ENCODE results near the gene AGRN.

Gene AGRN

DNA sequence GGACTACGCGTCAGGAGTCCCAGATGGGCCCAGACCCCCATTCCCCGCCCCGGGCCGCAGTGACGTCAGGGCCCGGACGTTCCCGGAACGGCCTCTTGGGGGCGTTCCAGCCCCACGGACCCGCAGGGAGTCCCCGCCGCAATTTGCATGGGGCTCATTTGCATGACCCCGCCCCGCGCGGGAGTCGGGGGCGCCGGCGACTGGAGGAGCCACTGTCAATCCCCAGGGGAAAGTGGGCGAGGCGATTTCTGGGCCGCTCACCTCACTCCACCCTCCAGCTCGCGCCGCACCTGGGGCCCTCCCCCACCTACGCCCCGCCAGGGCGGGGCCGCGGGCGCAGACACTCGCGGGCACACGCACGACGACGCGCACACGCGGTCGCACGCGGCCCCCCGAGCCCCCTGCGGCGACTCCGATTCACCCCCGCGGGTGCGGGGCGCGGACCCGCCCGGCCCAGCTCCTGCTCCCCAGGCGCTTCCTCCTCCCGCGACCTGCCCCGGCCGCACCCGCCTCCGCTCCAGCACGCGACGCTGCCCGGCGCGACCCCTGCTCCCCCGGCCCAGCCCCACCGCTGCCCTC lies 13.2 kb downstream of the AGRN start:
- DNase-seq (ENCODE audit: extremely low spot score, insufficient read length, low read depth) (peak; percentile 86), FAIRE-seq (peak; percentile 97)

DNA sequence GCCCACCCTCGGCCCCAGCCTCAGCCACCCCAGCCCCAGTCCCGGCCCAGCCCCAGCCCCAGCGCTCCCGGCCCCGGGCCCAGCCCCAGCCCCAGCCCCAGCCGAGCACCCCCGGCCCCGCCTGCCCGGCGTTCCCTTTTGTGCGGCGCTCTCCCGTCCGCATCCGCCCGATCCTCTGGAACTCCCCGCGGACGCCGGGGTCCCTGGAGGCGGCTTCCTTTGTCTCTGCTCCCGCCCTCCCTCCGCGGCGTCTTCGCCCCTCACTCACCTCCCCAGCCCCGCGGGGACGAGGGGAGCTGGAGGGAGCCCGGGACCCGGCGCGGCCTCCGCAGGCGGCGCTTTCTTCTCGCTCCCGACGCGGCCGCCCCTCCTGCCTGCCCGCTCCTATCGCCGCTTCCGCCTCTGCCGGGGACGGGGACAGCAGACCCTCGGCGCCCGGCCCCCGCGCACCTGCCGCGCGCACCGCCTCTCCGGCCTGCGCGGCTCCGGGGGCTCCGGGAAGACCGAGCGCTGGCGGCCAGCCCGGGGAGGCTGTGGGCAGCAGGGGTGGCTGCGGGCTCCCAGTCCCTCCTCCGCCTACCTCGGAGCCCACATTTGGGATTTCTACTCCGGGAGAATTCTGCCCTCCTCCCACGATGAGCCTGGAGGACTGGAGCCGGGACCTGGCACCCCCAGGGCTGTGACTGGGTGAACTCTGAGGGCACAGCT lies 14.0 kb downstream of the AGRN start:
- FAIRE-seq (no peak), DNase-seq (ENCODE audit: extremely low spot score, insufficient read length, low read depth) (no peak)

DNA sequence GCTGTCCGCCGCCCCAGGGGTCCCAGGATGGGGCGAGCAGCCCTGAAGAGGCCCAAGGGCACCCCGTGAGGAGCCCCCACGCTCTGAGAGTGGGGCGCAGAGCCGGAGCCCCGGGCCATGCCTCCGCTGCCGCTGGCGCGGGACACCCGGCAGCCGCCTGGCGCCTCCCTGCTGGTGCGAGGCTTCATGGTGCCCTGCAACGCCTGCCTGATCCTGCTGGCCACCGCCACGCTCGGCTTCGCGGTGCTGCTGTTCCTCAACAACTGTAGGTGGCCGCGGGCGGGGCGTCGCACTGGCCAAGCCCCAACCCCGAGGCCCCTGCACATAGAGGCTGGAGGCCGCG lies 14.5 kb downstream of the AGRN start:
- no peak for FAIRE-seq
- DNase-seq (ENCODE audit: extremely low spot score, insufficient read length, low read depth) = no peak

DNA sequence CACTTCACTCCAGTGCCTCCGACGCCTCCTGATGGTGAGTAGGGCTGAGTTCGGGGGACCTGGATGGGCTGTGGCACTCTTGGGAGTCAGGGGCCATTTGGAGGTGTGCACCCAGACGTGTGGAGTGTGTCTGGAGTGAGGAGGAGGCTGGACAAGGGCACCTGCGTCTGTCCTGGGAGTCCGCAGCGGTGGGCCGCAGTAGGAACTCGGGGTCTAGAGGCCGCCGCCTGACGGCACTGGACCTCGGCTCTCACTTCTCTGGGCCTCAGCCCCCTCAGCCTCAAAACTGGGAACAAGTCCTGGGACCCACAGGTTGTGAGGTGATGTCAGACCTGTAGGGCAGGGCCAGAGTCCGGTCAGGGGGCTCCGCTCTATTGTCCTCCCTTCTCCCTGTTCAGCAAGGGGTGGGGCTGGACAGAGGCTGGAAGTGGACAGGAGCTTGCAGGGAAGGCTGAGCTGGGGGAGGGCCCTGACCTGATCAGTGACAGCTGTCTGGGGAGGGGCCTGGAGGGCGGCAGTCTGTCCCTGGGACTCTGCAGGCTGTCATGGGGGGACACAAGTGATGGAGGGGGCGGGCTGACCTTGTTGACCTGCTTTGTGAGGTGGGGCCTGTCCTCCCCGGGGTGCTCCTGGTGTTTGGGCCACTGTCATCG lies 15.5 kb downstream of the AGRN start:
- FAIRE-seq = no peak

DNA sequence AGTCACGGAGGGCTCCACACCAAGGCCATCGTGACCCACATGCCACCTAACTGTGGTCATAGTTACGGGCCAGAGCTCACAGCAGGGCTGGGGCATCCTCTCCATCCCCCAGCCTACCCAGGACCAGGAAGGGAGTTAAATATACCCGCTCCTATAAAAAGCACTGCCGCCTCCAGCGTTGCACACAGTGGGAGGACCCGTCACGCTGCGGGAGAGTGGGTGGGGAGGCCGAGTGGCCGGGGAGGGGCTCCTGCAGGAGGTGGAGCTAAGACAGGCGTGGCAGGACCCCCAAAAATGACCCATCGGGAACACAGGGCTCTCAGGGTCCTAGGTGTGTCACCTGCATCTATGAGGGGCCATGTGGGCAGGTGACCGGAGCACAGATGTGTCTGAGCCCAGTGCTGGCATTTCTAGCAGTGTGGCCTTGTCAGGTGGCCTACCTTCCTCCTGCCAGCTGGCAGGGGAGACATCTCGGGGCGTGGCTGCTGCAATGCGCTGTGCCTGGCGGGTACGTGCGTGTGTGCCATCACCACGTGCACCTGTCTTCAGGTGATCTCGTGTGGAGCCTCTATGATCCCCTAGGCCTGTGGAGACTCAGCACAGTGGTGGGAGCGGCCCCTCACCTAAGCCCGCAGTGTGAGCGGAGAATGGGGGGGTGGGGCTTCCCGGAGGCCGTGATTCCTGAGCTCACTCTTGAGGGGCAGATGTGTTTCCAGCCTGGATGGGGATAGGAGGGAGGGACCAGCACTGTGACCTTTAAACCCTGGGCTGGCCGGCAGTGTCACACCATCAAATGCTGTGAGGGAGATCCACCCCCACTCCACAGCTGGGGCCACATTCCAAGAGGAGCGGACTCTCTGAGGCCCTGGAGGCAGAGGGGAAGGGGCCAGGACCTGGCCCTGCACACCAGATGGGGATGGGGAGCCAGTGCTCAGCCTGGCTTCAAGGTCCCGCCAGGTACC lies 17.7 kb downstream of the AGRN start:
- FAIRE-seq (no peak), DNase-seq (ENCODE audit: extremely low spot score, insufficient read length, low read depth) (no peak)

More for the DNA sequence above, 15.5 kb downstream of the AGRN start:
- no peak for DNase-seq (ENCODE audit: extremely low spot score, insufficient read length, low read depth)

DNA sequence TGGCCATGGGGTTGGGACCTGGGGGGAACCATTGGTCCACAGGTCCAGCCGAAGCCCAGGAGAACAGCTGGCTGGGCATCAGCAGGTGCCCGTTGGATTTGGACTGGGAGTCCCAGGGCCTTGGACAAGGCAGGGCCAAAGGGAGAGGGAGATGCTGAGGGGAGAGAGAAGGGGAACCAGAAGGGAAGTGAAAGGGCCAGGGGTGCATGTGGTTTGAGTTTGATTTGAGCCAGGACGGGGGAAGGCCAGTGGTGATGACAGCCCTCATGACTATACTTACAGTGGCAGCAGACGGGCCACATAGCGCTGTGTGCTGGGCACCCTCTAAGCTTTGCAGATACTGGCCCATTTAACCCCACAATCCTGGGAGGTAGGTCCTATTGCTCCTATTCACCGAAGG lies 18.8 kb downstream of the AGRN start:
- FAIRE-seq = peak; percentile 92
- DNase-seq (ENCODE audit: extremely low spot score, insufficient read length, low read depth) = no peak

DNA sequence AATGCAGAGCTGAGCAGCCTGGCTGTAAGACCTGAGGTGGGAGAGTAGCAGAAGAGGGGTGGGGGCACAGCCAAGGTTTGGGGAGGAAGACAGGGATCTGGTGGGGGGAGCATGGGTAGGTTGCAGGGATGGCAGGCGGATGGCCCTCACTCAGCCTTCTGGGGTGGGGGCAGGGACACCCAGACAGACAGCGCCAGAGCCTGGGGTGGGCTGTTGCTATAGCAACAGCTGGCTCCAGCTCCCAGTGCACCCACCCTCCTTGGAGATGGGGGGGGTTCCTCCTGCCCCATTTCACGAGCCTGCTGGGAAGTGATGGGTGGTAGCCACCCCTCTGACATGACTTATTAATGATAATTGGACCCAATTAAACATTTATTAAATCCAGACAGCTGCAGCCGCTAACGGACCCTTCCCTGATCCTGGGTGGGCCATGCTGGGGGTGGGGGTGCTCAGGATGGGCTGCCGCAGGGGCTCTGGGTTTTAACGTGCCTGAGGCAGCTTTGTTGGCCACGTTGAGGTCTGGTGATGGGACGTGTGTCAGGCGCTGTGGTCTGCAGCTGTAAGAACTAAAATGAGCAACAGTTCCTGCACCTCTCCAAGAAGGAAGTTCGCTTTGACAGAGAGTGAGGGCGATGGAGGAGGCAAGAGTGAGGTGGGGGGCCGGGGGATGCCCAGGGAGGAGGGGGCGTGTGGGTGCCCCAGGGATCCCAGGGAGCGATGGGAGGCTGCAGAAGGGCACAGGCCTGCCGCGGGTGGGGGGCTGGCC lies 19.4 kb downstream of the AGRN start:
- FAIRE-seq (no peak), DNase-seq (ENCODE audit: extremely low spot score, insufficient read length, low read depth) (no peak)

DNA sequence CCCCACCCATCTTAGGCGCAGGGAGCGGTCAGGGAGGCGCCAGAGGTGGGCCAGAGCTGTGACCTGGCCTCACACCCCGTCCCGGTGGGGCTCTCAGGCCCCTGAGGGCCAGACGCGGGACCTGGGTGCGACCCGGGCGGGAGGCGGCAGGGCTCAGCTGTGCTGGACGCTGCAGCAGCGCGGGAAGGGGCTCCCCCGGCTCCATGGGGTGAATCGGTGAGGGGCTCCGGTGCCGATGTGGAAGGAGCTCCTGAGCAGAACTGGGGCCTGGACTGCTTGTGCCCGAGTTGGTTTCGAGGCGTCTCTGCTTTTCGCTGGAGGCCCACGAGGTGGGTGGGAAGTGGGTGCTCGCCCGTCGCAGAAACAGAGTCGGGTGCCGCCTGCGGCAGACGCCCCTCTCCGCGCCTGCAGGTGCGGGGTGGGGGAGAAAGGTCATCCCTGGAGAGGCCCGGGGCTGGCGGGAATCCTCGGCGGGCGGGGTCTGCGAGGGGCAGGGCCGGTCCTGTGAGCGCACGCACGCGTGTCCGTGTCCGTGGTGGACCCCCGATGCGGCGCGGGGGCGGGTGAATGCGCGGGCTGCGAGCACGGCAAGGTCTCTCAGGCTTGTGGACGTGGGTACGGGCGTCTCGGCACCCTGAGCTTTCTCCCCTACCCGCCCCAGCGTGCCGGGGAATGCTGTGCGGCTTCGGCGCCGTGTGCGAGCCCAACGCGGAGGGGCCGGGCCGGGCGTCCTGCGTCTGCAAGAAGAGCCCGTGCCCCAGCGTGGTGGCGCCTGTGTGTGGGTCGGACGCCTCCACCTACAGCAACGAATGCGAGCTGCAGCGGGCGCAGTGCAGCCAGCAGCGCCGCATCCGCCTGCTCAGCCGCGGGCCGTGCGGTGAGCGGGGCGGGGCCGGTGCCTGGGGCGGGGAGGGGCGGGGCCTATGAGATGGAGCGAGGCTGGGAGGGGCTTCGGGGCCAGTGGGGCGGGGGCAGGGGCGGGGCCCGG lies 20.4 kb downstream of the AGRN start:
- peak; percentile 70 for FAIRE-seq
- peak; percentile 93 for DNase-seq (ENCODE audit: extremely low spot score, insufficient read length, low read depth)

DNA sequence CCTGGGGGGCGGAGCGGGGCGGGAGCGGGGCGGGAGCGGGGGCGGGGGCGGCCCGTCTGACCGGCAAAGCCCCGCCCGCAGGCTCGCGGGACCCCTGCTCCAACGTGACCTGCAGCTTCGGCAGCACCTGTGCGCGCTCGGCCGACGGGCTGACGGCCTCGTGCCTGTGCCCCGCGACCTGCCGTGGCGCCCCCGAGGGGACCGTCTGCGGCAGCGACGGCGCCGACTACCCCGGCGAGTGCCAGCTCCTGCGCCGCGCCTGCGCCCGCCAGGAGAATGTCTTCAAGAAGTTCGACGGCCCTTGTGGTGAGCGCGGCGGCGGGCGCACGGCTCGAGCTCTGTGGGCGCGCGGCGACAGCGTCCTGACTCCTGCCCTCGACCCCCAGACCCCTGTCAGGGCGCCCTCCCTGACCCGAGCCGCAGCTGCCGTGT lies 21.2 kb downstream of the AGRN start:
- DNase-seq (ENCODE audit: extremely low spot score, insufficient read length, low read depth) (no peak), FAIRE-seq (no peak)

DNA sequence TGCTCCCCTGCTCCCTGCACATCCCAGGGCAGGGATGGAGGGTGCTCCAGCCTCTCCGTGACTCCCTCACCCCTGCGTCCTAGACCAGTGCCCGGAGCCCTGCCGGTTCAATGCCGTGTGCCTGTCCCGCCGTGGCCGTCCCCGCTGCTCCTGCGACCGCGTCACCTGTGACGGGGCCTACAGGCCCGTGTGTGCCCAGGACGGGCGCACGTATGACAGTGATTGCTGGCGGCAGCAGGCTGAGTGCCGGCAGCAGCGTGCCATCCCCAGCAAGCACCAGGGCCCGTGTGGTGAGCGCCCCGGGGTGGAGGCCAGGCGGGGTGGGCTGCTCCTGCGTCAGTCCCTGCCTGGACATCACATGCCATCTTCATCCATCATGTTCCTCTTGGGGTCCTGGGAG lies 22.0 kb downstream of the AGRN start:
- no peak for DNase-seq (ENCODE audit: extremely low spot score, insufficient read length, low read depth)
- no peak for FAIRE-seq

DNA sequence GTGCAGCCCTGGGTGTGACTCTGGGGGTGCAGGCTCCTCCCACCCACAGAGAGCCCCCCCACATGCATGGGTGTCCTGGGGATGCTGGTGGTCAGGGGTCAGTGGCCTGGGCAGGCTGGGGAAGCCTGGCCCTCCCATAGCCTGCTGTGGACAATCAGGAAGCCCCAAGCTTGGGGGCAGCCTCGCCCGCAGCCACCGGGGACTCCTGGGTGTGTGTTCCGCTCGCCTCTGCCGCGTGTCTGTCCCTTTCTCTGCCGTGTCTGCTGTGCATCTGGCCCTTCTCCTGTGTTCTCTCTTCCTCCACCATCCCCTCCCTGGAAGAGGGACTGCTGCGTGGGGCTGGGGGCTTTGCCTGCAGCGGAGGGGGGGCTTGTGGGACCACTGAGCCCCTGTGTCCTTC lies 22.9 kb downstream of the AGRN start:
- no peak for FAIRE-seq
- no peak for DNase-seq (ENCODE audit: extremely low spot score, insufficient read length, low read depth)

DNA sequence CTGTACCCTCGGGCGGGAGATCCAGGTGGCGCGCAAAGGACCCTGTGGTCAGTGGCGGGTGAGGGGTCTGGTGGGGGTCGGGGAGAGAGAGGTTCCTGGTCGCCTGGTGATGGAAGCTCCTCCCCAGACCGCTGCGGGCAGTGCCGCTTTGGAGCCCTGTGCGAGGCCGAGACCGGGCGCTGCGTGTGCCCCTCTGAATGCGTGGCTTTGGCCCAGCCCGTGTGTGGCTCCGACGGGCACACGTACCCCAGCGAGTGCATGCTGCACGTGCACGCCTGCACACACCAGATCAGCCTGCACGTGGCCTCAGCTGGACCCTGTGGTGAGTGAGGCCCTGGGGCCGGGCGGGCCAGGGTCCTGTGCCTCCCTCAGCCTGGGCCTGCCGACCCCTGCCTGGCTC lies 23.5 kb downstream of the AGRN start:
- FAIRE-seq = no peak

DNA sequence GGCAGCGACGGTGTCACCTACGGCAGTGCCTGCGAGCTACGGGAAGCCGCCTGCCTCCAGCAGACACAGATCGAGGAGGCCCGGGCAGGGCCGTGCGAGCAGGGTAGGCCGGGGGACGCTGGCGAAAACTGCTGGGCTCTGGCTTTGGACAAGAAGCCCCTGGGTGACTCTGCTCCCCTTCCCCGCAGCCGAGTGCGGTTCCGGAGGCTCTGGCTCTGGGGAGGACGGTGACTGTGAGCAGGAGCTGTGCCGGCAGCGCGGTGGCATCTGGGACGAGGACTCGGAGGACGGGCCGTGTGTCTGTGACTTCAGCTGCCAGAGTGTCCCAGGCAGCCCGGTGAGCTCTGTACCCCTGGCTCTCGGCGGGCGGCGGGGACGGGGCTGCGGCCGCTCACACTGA lies 24.0 kb downstream of the AGRN start:
- no peak for DNase-seq (ENCODE audit: extremely low spot score, insufficient read length, low read depth)
- no peak for FAIRE-seq

More for the DNA sequence above, 23.5 kb downstream of the AGRN start:
- DNase-seq (ENCODE audit: extremely low spot score, insufficient read length, low read depth) = no peak

DNA sequence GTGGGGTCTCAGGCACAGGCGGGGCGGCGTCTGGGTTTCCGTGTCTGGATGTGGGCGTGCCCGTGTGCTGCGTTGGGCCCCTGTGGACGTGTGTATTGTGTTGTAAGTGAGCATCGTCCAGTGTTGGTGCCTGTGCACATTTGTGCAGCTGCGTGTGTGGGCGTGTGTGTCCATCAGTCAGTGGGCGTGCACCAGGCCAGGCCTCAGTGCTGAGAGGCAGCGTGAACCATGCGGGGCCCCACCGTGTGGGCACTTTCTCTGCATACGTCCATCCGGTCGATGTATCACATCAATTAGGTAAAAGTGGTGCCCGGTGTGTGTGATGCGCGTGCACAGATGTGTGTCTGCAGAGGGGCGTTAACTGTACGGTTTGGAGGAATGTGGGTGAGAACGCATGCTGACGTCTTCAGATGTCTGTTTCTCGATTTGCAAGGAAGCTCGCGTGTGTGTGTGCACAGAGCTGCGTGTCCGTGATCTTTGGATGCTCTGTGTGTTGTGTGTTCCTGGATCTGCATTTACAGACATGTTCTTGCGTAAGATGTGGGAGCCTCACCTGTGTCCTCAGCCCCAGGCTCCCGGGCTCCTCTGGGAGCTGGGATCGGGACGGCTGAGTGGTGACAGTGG lies 24.6 kb downstream of the AGRN start:
- DNase-seq (ENCODE audit: extremely low spot score, insufficient read length, low read depth) = no peak
- no peak for FAIRE-seq

DNA sequence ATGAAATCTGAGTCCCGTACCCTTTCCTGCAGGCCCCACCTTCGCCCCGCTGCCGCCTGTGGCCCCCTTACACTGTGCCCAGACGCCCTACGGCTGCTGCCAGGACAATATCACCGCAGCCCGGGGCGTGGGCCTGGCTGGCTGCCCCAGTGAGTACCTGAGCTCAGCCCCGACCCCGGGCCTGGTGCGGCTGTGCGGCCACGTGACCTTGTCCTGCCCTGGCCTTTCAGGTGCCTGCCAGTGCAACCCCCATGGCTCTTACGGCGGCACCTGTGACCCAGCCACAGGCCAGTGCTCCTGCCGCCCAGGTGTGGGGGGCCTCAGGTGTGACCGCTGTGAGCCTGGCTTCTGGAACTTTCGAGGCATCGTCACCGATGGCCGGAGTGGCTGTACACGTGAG lies 25.2 kb downstream of the AGRN start:
- FAIRE-seq = no peak
- DNase-seq (ENCODE audit: extremely low spot score, insufficient read length, low read depth) = no peak

DNA sequence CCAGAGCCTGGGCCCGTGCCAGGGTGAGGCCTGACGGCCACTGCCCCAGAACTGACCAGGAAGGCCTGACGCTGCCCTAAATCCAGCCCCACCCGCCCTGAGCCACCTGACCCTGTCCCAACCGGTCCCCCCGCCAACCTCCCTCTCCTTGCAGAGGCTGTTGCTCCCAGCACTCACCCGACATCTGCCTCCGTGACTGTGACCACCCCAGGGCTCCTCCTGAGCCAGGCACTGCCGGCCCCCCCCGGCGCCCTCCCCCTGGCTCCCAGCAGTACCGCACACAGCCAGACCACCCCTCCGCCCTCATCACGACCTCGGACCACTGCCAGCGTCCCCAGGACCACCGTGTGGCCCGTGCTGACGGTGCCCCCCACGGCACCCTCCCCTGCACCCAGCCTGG lies 26.3 kb downstream of the AGRN start:
- no peak for DNase-seq (ENCODE audit: extremely low spot score, insufficient read length, low read depth)
- no peak for FAIRE-seq

DNA sequence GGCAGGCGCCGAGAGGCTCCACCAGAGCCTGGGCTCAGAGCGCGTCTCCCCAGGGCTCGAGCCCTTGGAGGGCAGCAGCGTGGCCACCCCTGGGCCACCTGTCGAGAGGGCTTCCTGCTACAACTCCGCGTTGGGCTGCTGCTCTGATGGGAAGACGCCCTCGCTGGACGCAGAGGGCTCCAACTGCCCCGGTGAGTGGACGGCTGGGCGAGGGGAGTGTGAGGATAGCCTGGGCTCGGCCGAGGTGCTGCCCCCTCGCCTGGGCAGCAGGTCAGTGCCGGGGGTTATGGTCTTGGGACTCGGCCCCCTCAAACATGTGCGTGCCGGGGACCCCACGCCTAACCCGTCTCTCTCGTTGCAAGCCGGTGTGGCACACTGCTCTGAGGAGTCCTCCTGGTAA lies 26.8 kb downstream of the AGRN start:
- no peak for FAIRE-seq
- no peak for DNase-seq (ENCODE audit: extremely low spot score, insufficient read length, low read depth)

DNA sequence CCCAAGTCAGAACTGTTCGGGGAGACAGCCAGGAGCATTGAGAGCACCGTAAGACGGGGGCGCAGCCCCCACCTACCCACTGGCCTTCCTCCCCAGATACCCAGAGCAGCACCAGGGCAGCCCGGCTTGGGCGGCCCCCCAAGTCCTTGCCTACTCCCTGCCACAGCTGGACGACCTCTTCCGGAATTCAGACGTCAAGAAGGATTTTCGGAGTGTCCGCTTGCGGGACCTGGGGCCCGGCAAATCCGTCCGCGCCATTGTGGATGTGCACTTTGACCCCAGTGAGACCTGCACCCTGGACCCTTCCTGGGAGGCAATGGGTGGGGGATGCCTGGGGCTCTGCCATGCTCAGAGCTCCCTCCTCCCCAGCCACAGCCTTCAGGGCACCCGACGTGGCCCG lies 27.5 kb downstream of the AGRN start:
- FAIRE-seq (no peak), DNase-seq (ENCODE audit: extremely low spot score, insufficient read length, low read depth) (no peak)

Data from GM18507 (cell line).